GM12801 (cell line): ENCODE results near the gene GRIN2A.

ENCODE experiments used
- TF ChIP-seq, protein P1 (sequence below): IDR thresholded peaks from one replicate; pipeline ENCODE4 v1.5.1; 2011; ENCODE audit warnings: control low read depth; ENCODE audit not compliant: insufficient read length; ENCODE audit errors: extremely low read depth

GRIN2A gene

DNA sequence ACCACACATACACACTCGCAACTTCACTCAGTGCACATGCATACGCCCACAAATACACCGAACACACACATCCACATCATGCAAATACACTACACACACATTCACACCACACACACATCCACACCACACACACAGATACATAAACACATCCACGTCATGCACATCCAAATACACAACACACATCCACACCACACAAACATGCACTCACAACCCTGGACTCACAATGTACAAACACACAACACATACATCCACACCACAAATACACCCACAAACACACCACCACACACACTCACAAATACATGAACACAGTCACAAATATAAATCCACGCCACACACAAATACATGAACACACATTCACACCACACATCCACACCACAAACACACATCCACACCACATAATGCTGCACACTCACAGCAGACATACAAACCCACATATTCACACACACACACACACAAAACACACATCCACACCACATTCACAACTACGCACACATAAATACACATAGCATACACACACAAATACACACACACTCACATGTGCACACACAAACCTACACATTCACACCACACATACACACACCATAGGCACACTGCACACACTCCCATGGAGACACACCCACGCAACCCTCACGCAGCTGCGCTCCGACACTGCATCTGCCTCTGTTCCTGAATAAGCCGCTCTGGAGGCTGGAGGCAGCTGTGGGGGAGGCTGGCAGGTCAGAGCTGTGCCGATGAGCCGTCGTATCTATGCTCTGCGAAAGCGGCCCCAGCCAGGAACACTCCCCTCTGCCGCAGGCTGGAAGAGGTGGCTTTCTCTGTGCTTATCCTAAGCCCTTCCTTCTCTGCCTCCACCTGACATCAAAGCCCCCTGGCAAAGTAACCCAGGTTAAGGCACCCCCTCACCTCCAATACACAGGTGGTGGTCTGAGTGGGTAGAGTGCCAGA, 141.8 kb downstream of the GRIN2A start:
- TF ChIP-seq, protein P1, sequence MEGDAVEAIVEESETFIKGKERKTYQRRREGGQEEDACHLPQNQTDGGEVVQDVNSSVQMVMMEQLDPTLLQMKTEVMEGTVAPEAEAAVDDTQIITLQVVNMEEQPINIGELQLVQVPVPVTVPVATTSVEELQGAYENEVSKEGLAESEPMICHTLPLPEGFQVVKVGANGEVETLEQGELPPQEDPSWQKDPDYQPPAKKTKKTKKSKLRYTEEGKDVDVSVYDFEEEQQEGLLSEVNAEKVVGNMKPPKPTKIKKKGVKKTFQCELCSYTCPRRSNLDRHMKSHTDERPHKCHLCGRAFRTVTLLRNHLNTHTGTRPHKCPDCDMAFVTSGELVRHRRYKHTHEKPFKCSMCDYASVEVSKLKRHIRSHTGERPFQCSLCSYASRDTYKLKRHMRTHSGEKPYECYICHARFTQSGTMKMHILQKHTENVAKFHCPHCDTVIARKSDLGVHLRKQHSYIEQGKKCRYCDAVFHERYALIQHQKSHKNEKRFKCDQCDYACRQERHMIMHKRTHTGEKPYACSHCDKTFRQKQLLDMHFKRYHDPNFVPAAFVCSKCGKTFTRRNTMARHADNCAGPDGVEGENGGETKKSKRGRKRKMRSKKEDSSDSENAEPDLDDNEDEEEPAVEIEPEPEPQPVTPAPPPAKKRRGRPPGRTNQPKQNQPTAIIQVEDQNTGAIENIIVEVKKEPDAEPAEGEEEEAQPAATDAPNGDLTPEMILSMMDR: no peak

DNA sequence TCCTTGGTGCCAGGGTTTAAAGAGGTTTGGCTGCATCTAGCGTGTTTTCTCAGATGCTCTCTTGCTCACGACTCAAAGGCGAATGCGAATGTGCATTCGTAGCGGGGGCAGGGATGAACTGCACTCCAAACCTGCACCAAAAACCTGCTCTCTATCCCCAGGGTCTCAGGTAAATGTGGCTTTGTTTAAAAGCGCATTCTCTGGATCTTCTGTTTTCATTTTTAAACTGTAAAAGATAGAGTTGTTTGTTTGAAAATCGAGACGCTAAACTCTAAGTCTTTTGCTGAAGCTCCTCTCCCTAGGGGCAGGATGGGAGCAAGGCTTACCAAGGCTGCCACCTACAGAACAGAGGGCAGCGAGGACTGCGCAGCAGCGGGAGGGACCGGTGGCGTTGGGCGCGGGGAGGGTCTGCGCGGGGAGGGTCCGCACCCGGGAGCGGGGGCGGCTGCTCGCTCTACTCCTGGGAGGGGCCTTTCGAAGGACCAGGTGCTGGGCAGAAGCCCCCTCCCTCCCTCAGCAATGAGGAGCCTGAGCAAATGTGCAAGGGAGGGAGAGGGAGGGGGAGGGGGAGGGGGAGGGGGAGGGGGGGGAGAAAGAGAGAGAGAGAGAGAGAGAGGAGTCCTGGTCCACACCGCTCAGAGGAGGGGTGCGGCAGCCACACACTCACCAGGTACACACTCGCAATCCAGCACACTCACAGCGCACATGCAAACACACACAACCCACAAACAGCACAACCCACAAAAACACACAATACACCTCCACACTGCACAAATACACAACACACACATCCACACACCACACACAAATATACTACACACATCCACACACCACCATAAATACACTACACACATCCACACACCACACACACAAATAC, 142.8 kb downstream of the GRIN2A start:
- TF ChIP-seq, protein P1: no peak

DNA sequence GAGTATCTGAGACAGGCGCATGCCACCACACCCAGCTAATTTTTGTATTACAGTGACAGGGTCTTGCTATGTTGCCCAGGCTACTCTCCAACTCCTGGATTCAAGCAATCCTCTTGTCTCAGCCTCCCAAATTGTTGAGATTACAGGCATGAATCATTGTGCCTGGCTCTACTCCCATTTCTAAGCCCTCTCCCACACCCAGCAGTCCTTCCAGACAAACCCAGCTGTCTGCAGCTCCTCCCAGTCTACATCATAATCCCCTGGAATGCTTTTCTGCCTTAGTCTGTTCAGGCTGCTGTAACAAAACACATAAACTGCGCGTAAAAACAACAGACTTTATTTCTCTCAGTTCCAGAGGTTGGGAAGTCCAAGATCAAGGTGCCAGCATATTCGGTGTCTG, 144.5 kb downstream of the GRIN2A start:
- TF ChIP-seq, protein P1: no peak

DNA sequence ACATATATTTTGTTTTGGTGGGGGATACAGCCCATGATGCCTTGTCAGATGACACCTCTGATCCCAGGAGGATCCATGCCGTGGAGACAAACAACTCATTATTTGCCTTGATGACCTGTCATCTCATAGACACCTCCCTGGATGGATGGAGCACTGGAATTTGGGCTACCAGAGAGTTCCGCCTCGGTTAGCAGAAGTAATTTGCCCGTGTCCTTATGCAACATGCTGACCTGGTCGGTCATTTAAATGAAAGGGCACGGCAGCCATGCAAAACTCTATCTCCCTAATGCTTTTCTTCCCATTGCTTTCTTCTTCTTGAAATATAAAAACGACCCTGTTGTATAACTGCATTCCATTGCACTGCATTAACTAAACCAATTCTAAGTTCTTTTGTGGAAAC, 145.3 kb downstream of the GRIN2A start:
- TF ChIP-seq, protein P1: no peak

DNA sequence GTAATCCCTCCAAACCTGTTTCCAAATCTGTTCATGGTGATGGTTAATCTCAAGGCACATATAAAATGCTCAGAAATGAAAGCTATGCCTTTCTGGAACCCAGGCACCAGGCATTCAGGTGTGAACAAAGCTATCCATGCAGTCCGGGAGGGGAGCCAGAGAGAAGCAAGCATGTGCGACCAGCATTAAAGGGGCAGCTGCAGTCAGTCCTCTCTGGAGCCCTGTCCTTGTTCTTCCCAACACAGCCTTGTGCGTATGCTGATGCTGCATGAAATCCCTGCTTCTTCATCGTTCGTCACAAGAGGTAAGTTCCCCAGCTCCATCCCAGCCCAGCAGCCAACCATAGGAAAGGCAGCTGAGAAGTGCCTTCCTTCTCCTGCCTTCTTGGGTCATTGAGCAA, 148.7 kb downstream of the GRIN2A start:
- TF ChIP-seq, protein P1: no peak

DNA sequence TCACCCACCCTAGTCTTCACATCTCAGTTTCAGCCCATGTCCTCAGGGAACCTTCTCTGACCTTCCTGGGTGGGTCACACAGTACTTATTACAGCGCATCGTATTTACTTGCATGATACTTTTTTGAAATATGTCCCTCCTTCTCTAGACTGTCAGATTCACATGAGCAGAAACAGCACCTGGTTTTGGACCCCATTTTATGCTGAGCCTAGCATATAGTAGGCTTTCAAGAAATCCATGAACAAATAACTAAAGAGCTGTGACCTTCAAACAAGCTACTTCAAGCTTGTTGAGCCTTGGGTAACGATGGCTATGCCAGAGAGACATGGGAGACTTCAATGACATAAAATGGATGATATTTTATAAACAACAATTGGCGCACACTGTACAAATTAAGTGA, 150.3 kb downstream of the GRIN2A start:
- TF ChIP-seq, protein P1: no peak

DNA sequence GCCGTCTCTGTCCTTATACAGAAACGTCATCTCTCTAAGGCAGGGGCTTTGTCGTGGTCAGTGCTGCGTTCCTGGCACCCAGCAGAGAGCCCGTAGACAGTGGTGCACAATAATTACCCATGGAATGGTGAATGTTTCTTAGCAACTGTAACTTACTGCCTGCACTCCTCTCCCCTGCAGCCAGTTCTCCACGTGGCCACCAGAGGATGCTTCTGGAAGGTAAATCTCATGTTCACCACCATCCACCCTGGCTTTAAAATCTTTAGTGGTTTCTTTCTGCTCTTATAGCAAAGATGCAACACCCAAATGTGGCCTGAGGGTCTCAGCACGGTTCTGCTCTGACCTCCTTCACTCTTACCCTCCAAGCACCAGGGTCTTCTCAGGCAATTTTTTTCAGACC, 150.8 kb downstream of the GRIN2A start:
- TF ChIP-seq, protein P1: no peak
